GM12878 (cell line): ENCODE measurements around the gene TRPM5. TPM values are rescaled to one million over a fixed set of nuclear protein-coding genes. Genes with fewer than 3 reads are reported as not detected.

Experiments
- ASH2L ChIP-seq: fragments of 300-600, 200-600 bp; sonication (generic); IDR thresholded peaks from 2 replicates; pipeline ENCODE4 v1.6.1; 2017; ENCODE audit warnings: low read depth, mild to moderate bottlenecking, borderline replicate concordance
- ATF7 ChIP-seq: fragments of 450-650 bp; IDR thresholded peaks from 2 replicates; pipeline ENCODE4 v1.6.1; 2016; ENCODE audit warnings: low read depth, mild to moderate bottlenecking
- BCL3 ChIP-seq: IDR thresholded peaks from 2 replicates; pipeline ENCODE4 v1.6.1; 2011; ENCODE audit warnings: borderline replicate concordance, low read depth, mild to moderate bottlenecking, moderate library complexity, low read length; ENCODE audit not compliant: insufficient read depth, poor library complexity, severe bottlenecking
- CUX1 ChIP-seq: IDR thresholded peaks from 2 replicates; pipeline ENCODE4 v1.6.1; 2012; ENCODE audit warnings: improper control_type of control experiment, low read depth, low read length; ENCODE audit not compliant: insufficient replicate concordance
- IKZF1 ChIP-seq: fragments of 450-650 bp; conservative IDR thresholded peaks from 2 replicates; pipeline ENCODE4 v1.6.1; 2017; ENCODE audit warnings: antibody characterized with exemption, mild to moderate bottlenecking
- MAX ChIP-seq: IDR thresholded peaks from 2 replicates; pipeline ENCODE4 v1.6.1; 2012; ENCODE audit warnings: low read depth, low read length, improper control_type of control experiment
- MYC ChIP-seq: IDR thresholded peaks from 2 replicates; pipeline ENCODE4 v1.6.1; 2011; ENCODE audit warnings: mild to moderate bottlenecking, low read length, moderate library complexity, inconsistent platforms; ENCODE audit not compliant: insufficient read depth, insufficient replicate concordance, insufficient read length, severe bottlenecking
- NFYA ChIP-seq: IDR thresholded peaks from 2 replicates; pipeline ENCODE4 v1.6.1; 2011; ENCODE audit warnings: low read depth, mild to moderate bottlenecking, low read length, improper control_type of control experiment, borderline replicate concordance
- RBBP5 ChIP-seq: fragments of 200-600 bp; sonication (generic); conservative IDR thresholded peaks from 2 replicates; pipeline ENCODE4 v1.6.1; 2016
- SIN3A ChIP-seq: IDR thresholded peaks from 2 replicates; pipeline ENCODE4 v1.6.1; 2012; ENCODE audit warnings: low read depth, low read length, improper control_type of control experiment
- SMAD1 ChIP-seq: fragments of 450-650 bp; IDR thresholded peaks from 2 replicates; pipeline ENCODE4 v1.6.1; 2018; ENCODE audit warnings: mild to moderate bottlenecking, low read depth; ENCODE audit not compliant: partially characterized antibody
- SRF ChIP-seq, 2 experiments: IDR thresholded peaks; 2 replicates each; pipeline ENCODE4 v1.6.1; 2011; ENCODE audit warnings: low read depth in 2 of 2, low read length in 2 of 2, mild to moderate bottlenecking in 1 of 2, moderate library complexity in 1 of 2
- SUZ12 ChIP-seq: fragments of 200-600 bp; sonication (generic); IDR thresholded peaks from one replicate; pipeline ENCODE4 v1.6.1; 2018; ENCODE audit warnings: antibody characterized with exemption, mild to moderate bottlenecking; ENCODE audit not compliant: unreplicated experiment
- TAF1 ChIP-seq: IDR thresholded peaks from 2 replicates; pipeline ENCODE4 v1.6.1; 2011; ENCODE audit warnings: mild to moderate bottlenecking, low read depth, low read length, borderline replicate concordance
- USF1 ChIP-seq: IDR thresholded peaks from 2 replicates; pipeline ENCODE4 v1.6.1; 2011; ENCODE audit warnings: borderline replicate concordance, low read depth, mild to moderate bottlenecking, moderate library complexity, mixed read lengths, low read length; ENCODE audit not compliant: insufficient read depth; ENCODE audit errors: extremely low read length
- YY1 ChIP-seq: IDR thresholded peaks from 2 replicates; pipeline ENCODE4 v1.6.1; 2011; ENCODE audit warnings: low read depth, mild to moderate bottlenecking, low read length
- ZNF687 ChIP-seq: fragments of 450-650 bp; IDR thresholded peaks from 2 replicates; pipeline ENCODE4 v1.6.1; 2017; ENCODE audit warnings: mild to moderate bottlenecking, moderate library complexity
- polyA plus RNA-seq, 11 experiments: library from polyadenylated mRNA; depleted of rRNA in 4 of 11; unstranded in 6 of 11; stranded (reverse) in 5 of 11; fragments of >200 nt; fragmentation: Nextera tagmentation in 4 of 11; fragmentation: Illumina TruSeq in 1 of 11; extraction: Ambion mirVana in 4 of 11; extraction: Trizol in 1 of 11; gene quantifications; 1 replicate in 1 of 11; 2 replicates in 10 of 11; pipeline versions ENCODE4 v1.2.1 to v1.2.3, GENCODE V29; 2011 to 2016; ENCODE audit warnings: inconsistent platforms in 2 of 11, missing spikeins in 2 of 11, low read depth in 1 of 11
- total RNA-seq, 4 experiments: library from RNA; depleted of rRNA in 3 of 4; stranded (reverse); fragments of >200 nt in 3 of 4; fragmentation: Illumina TruSeq in 1 of 4; extraction: Trizol in 1 of 4; gene quantifications; 2 replicates each; pipeline versions ENCODE4 v1.2.1 to v1.2.3, GENCODE V29; 2013 to 2021

Gene TRPM5
- total and polyA plus RNA-seq, 10 of the 15 experiments (the other 5 are each of a cell fraction or from before 2014, with no cell fraction given), result not detected

- no peak for TF ChIP-seq CUX1
- no peak for TF ChIP-seq SUZ12
- peak; percentile 91 to 95; a peak in 3 of 4 replicates for TF ChIP-seq SRF (IDR thresholded peaks at IDR 0.05; ENCODE audit: low read depth in 2 of 2, low read length in 2 of 2)
- TF ChIP-seq MAX, result peak; percentile 48
- TF ChIP-seq NFYA, result no peak
- TF ChIP-seq SMAD1, result peak; percentile 52
- TF ChIP-seq BCL3, result peak; percentile 76
- TF ChIP-seq USF1, result no peak
- no peak for TF ChIP-seq MYC
- TF ChIP-seq ASH2L, result no peak
- peak; percentile 94 for TF ChIP-seq TAF1
- no peak; the same call in 1 of the 2 replicates for TF ChIP-seq YY1
- peak; percentile 80; the same call in 1 of the 2 replicates for TF ChIP-seq SIN3A
- peak; percentile 93 for TF ChIP-seq ATF7
- no peak for TF ChIP-seq RBBP5
- peak; percentile 100 for TF ChIP-seq IKZF1
- no peak; the same call in none of the 2 replicates for TF ChIP-seq ZNF687
These were observed 44.1 kb downstream of the TRPM5 start, which contains the start of gene TSSC4 (continued) for GRCh38 chr11:2400069-2400761.
